SK-N-MC (cell line): Measurements from ENCODE around the gene IPP.

Experiments used
- EZH2 ChIP-seq: fragments of 200-600 bp; sonication (generic); IDR thresholded peaks from one replicate; pipeline ENCODE4 v1.6.1; 2017; ENCODE audit warnings: antibody characterized with exemption
- POLR2AphosphoS5 ChIP-seq: IDR thresholded peaks from 2 replicates; pipeline ENCODE4 v1.6.1; 2012; ENCODE audit warnings: mild to moderate bottlenecking, low read depth, low read length, borderline replicate concordance

- TF ChIP-seq EZH2 (no peak), POLR2AphosphoS5 (no peak)
Measured at GRCh38 chr1:45730780-45731319, 19.6 kb downstream of the IPP start.
